ENCODE data around the gene ASTL. TPM values are rescaled to one million over a fixed set of nuclear protein-coding genes. Genes with fewer than 3 reads are reported as not detected.
A peak's percentile ranks its signal among the peaks of the same experiment; 100 is the strongest.

Gene ASTL
- total RNA-seq, 2 donors from 2014 or later = not detected

- DNase-seq (peak in 1 of 4 donors; percentile 3), ATAC-seq (no peak)
- Histone ChIP-seq H3K36me3 (replicated peaks in 1 of 2; ENCODE audit: insufficient read depth in 1 of 2, low read depth in 2 of 2) (no peaks in the 10 kb centered on the region), H3K27me3 (peaks cover 0 to 5% of the 10 kb centered on the region in 2 donors), H3K9me3 (no peaks in the 10 kb centered on the region), H3K4me1 (peaks cover 9% of the 10 kb centered on the region), H3K4me3 (no peak overlapping the region), H3K27ac (no peak overlapping the region)
- TF ChIP-seq POLR2A (IDR thresholded peaks at IDR 0.05) = no peak
- TF ChIP-seq, protein P1, sequence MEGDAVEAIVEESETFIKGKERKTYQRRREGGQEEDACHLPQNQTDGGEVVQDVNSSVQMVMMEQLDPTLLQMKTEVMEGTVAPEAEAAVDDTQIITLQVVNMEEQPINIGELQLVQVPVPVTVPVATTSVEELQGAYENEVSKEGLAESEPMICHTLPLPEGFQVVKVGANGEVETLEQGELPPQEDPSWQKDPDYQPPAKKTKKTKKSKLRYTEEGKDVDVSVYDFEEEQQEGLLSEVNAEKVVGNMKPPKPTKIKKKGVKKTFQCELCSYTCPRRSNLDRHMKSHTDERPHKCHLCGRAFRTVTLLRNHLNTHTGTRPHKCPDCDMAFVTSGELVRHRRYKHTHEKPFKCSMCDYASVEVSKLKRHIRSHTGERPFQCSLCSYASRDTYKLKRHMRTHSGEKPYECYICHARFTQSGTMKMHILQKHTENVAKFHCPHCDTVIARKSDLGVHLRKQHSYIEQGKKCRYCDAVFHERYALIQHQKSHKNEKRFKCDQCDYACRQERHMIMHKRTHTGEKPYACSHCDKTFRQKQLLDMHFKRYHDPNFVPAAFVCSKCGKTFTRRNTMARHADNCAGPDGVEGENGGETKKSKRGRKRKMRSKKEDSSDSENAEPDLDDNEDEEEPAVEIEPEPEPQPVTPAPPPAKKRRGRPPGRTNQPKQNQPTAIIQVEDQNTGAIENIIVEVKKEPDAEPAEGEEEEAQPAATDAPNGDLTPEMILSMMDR (IDR thresholded peaks at IDR 0.05) = no peak
- 68 to 83% methylated on average over 6 to 7 of the region's 7 CpGs for WGBS, 2 donors
- intact Hi-C loops (cut with DNase I) = loop anchor here (10.0 kb wide), 2 partner anchors 63 to 87 kb away; no protein-coding TSS in a partner anchor
These were observed 26.3 kb downstream of the ASTL start for GRCh38 chr2:96111823-96112500.

DNA sequence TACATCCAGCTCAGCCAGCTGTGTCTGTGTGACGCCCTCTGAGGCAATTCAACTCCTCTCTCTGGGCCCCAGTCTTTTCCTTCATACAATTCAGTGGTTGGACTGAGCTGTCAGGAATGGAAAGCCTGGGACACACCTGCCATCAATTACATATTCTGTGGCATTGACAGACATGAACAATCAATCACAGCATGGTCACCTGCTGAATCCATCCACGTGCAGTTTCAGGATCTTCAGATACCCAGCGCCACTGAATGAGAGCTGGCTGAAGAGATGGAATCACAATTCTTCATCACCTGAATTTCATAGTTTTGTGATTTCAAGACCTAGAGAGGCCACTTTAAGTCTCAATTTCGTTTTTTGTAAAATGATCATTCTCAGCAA is 27.1 kb downstream of the ASTL start:
- intact Hi-C loops (cut with DNase I) = loop anchor here (10.0 kb wide), 2 partner anchors 64 to 86 kb away; no protein-coding TSS in a partner anchor
- Histone ChIP-seq H3K9me3 (no peaks in the 10 kb centered on the region), H3K27ac (no peak overlapping the region), H3K4me1 (peaks cover 7% of the 10 kb centered on the region), H3K4me3 (no peak overlapping the region), H3K27me3 (peaks cover 0 to 5% of the 10 kb centered on the region in 2 donors), H3K36me3 (replicated peaks in 1 of 2; ENCODE audit: insufficient read depth in 1 of 2, low read depth in 2 of 2) (no peaks in the 10 kb centered on the region)
- TF ChIP-seq, protein P1 (IDR thresholded peaks at IDR 0.05) = no peak
- TF ChIP-seq POLR2A (IDR thresholded peaks at IDR 0.05) = no peak
- no peak for ATAC-seq
- WGBS, 2 donors = 66% methylated on average over 4 of the region's 4 CpGs
- no peak for DNase-seq

DNA sequence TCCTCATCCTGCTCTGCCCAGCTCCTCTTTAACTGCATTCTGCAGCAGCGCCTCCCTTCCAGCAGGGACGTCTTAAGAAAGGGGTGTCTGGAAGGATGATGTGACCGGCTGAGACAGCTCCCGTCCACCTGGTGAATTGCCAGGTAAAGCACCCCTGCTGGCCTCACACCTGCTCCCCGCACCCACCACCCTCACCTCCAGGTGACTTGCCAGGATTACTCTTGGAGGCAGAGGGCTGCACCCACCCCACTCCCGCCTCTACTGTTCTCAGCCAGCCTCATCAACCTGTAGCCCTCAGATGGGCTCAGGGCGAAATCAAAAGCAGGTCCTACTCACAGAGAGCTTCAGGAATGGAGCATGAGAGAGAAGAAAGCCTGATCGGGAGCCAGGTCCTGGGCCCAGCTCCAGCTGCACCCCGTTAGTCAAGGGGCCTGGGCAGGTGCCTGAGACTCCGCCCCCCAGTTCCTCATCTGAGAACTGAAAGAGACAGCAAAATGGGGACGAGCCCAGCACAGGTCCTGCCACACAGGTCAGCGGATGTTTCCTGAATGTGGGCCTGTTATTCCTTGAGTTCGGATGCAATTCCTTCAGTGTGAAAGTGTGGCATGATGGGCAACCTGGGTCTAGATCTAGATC is 27.6 kb downstream of the ASTL start:
- H3K9me3 ChIP-seq = peaks cover 0 to under 1% (median 0%) of the 10 kb centered on the region in 3 donors
- peak in 1 of 4 donors; percentile 4 for DNase-seq
- peaks cover 2% of the 10 kb centered on the region for H3K4me1 ChIP-seq
- H3K36me3 ChIP-seq (replicated peaks in 1 of 2; ENCODE audit: insufficient read depth in 1 of 2, low read depth in 2 of 2) = no peaks in the 10 kb centered on the region
- H3K4me3 ChIP-seq = no peak overlapping the region
- peaks cover 0 to 2% of the 10 kb centered on the region in 2 donors for H3K27me3 ChIP-seq
- WGBS, 2 donors = 74 to 77% methylated on average over 12 to 13 of the region's 13 CpGs
- TF ChIP-seq, protein P1 (IDR thresholded peaks at IDR 0.05) = no peak
- TF ChIP-seq POLR2A (IDR thresholded peaks at IDR 0.05) = no peak
- no peak overlapping the region for H3K27ac ChIP-seq
- ATAC-seq = no peak
- intact Hi-C loops (cut with DNase I) = loop anchor here (10.0 kb wide), 2 partner anchors 64 to 86 kb away; no protein-coding TSS in a partner anchor

- TF ChIP-seq POLR2A (IDR thresholded peaks at IDR 0.05) = no peak
- TF ChIP-seq, protein P1 (IDR thresholded peaks at IDR 0.05) = no peak
- Histone ChIP-seq H3K4me1 (no peaks in the 10 kb centered on the region), H3K27ac (no peak overlapping the region), H3K27me3 (no peaks in the 10 kb centered on the region), H3K9me3 (peaks cover 0 to 8% (median 0%) of the 10 kb centered on the region in 3 donors), H3K4me3 (no peak overlapping the region), H3K36me3 (replicated peaks in 1 of 2; ENCODE audit: insufficient read depth in 1 of 2, low read depth in 2 of 2) (no peaks in the 10 kb centered on the region)
- WGBS, 2 donors = 88 to 100% methylated on average over 3 of the region's 3 CpGs
- ATAC-seq (no peak), DNase-seq (no peak)
- intact Hi-C loops (cut with DNase I) = loop anchor here (10.0 kb wide), 2 partner anchors 65 to 85 kb away; no protein-coding TSS in a partner anchor
These were observed 28.3 kb downstream of the ASTL start for GRCh38 chr2:96109931-96110511.

Measured in body of pancreas (tissue), 4 donors.